ENCODE results near the gene GTF3C5. TPM values are rescaled to one million over a fixed set of nuclear protein-coding genes. Genes with fewer than 3 reads are reported as not detected.

The GTF3C5 gene
- total and polyA plus RNA-seq, 9 of the 15 experiments (the other 6 are each of a cell fraction or from before 2014, with no cell fraction given), result 3.8 to 118 (median 83.7) TPM

- TF ChIP-seq, protein P1, sequence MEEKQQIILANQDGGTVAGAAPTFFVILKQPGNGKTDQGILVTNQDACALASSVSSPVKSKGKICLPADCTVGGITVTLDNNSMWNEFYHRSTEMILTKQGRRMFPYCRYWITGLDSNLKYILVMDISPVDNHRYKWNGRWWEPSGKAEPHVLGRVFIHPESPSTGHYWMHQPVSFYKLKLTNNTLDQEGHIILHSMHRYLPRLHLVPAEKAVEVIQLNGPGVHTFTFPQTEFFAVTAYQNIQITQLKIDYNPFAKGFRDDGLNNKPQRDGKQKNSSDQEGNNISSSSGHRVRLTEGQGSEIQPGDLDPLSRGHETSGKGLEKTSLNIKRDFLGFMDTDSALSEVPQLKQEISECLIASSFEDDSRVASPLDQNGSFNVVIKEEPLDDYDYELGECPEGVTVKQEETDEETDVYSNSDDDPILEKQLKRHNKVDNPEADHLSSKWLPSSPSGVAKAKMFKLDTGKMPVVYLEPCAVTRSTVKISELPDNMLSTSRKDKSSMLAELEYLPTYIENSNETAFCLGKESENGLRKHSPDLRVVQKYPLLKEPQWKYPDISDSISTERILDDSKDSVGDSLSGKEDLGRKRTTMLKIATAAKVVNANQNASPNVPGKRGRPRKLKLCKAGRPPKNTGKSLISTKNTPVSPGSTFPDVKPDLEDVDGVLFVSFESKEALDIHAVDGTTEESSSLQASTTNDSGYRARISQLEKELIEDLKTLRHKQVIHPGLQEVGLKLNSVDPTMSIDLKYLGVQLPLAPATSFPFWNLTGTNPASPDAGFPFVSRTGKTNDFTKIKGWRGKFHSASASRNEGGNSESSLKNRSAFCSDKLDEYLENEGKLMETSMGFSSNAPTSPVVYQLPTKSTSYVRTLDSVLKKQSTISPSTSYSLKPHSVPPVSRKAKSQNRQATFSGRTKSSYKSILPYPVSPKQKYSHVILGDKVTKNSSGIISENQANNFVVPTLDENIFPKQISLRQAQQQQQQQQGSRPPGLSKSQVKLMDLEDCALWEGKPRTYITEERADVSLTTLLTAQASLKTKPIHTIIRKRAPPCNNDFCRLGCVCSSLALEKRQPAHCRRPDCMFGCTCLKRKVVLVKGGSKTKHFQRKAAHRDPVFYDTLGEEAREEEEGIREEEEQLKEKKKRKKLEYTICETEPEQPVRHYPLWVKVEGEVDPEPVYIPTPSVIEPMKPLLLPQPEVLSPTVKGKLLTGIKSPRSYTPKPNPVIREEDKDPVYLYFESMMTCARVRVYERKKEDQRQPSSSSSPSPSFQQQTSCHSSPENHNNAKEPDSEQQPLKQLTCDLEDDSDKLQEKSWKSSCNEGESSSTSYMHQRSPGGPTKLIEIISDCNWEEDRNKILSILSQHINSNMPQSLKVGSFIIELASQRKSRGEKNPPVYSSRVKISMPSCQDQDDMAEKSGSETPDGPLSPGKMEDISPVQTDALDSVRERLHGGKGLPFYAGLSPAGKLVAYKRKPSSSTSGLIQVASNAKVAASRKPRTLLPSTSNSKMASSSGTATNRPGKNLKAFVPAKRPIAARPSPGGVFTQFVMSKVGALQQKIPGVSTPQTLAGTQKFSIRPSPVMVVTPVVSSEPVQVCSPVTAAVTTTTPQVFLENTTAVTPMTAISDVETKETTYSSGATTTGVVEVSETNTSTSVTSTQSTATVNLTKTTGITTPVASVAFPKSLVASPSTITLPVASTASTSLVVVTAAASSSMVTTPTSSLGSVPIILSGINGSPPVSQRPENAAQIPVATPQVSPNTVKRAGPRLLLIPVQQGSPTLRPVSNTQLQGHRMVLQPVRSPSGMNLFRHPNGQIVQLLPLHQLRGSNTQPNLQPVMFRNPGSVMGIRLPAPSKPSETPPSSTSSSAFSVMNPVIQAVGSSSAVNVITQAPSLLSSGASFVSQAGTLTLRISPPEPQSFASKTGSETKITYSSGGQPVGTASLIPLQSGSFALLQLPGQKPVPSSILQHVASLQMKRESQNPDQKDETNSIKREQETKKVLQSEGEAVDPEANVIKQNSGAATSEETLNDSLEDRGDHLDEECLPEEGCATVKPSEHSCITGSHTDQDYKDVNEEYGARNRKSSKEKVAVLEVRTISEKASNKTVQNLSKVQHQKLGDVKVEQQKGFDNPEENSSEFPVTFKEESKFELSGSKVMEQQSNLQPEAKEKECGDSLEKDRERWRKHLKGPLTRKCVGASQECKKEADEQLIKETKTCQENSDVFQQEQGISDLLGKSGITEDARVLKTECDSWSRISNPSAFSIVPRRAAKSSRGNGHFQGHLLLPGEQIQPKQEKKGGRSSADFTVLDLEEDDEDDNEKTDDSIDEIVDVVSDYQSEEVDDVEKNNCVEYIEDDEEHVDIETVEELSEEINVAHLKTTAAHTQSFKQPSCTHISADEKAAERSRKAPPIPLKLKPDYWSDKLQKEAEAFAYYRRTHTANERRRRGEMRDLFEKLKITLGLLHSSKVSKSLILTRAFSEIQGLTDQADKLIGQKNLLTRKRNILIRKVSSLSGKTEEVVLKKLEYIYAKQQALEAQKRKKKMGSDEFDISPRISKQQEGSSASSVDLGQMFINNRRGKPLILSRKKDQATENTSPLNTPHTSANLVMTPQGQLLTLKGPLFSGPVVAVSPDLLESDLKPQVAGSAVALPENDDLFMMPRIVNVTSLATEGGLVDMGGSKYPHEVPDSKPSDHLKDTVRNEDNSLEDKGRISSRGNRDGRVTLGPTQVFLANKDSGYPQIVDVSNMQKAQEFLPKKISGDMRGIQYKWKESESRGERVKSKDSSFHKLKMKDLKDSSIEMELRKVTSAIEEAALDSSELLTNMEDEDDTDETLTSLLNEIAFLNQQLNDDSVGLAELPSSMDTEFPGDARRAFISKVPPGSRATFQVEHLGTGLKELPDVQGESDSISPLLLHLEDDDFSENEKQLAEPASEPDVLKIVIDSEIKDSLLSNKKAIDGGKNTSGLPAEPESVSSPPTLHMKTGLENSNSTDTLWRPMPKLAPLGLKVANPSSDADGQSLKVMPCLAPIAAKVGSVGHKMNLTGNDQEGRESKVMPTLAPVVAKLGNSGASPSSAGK (IDR thresholded peaks at IDR 0.05), result no peak
- TF ChIP-seq GTF2E2 (tag; IDR thresholded peaks at IDR 0.05) (no peak), ZNF12 (CRISPR knock-in tag; IDR thresholded peaks at IDR 0.05) (no peak), ZFX (CRISPR knock-in tag; IDR thresholded peaks at IDR 0.05) (peak; percentile 57), FOSL1 (tag; conservative IDR thresholded peaks at IDR 0.05) (no peak), ZNF75A (CRISPR knock-in tag; IDR thresholded peaks at IDR 0.05) (no peak), ZC3H4 (CRISPR knock-in tag; IDR thresholded peaks at IDR 0.05; ENCODE audit: borderline replicate concordance) (no peak), ERF (CRISPR knock-in tag; IDR thresholded peaks at IDR 0.05) (no peak), PHTF2 (CRISPR knock-in tag; IDR thresholded peaks at IDR 0.05) (no peak), TBL1XR1 (IDR thresholded peaks at IDR 0.05; ENCODE audit: low read length in 2 of 2) (peak; percentile 49 to 53; a peak in 2 of 4 replicates), ZNF263 (CRISPR knock-in tag; IDR thresholded peaks at IDR 0.05; ENCODE audit: borderline replicate concordance) (no peak), CHD1 (IDR thresholded peaks at IDR 0.05; ENCODE audit: low read length) (no peak), YY1 (IDR thresholded peaks at IDR 0.05; ENCODE audit: borderline replicate concordance in 1 of 3, control insufficient read depth in 1 of 3, extremely low read depth in 1 of 3, insufficient read depth in 3 of 3, insufficient read length in 1 of 3, insufficient replicate concordance in 2 of 3, low read depth in 1 of 3, low read length in 2 of 3) (no peak), KHSRP (IDR thresholded peaks at IDR 0.05) (no peak; the same call in 1 of the 2 replicates), XRCC3 (IDR thresholded peaks at IDR 0.05) (no peak), ZNF197 (CRISPR knock-in tag; IDR thresholded peaks at IDR 0.05; ENCODE audit: low read depth) (0 out of 2 replicates have a peak, but pooled peaks have one; percentile 58), SP1 (CRISPR knock-in tag; IDR thresholded peaks at IDR 0.05) (no peak)
These were observed 31.8 kb upstream of the GTF3C5 start (continued) for GRCh38 chr9:132998831-132999635.
